Thyroid gland (tissue), 4 donors: ENCODE results near the gene KRTAP10-9.

Source experiments
- POLR2A ChIP-seq, 2 donors: fragments of 450-650 bp; IDR thresholded peaks; one replicate each; pipeline ENCODE4 v1.6.1; 2017; ENCODE audit warnings: antibody characterized with exemption in 2 of 2, mild to moderate bottlenecking in 2 of 2, moderate library complexity in 1 of 2
- TF ChIP-seq, protein P1 (sequence below), 6 experiments: fragments of 200-600 bp in 3 of 6; fragments of 450-650 bp in 3 of 6; sonication (generic) in 3 of 6; IDR thresholded peaks; one replicate each; pipeline ENCODE4 v1.5.1; 2016 to 2019; ENCODE audit warnings: antibody characterized with exemption in 6 of 6, mild to moderate bottlenecking in 2 of 6, inconsistent platforms in 1 of 6, moderate library complexity in 1 of 6

DNA sequence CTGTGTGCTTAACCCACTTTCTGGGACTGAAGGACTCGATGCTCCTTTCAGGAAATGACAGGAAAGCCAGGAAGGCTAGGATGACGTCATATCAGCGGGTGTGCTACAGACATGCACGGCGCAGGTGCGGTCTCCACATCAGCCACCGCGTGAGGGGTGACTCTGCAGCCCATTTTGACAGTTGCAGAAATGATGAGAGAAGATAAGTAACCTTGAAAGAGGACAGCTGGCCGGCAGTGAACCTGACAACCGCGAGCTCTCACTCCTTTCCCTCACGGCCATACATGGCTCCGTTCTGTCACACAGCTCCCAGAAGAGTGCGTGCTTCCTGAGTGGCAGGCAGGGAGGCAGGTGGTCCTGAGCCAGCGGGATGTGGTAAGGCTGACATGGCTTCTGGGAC lies 44.8 kb upstream of the KRTAP10-9 start:
- TF ChIP-seq, protein P1, sequence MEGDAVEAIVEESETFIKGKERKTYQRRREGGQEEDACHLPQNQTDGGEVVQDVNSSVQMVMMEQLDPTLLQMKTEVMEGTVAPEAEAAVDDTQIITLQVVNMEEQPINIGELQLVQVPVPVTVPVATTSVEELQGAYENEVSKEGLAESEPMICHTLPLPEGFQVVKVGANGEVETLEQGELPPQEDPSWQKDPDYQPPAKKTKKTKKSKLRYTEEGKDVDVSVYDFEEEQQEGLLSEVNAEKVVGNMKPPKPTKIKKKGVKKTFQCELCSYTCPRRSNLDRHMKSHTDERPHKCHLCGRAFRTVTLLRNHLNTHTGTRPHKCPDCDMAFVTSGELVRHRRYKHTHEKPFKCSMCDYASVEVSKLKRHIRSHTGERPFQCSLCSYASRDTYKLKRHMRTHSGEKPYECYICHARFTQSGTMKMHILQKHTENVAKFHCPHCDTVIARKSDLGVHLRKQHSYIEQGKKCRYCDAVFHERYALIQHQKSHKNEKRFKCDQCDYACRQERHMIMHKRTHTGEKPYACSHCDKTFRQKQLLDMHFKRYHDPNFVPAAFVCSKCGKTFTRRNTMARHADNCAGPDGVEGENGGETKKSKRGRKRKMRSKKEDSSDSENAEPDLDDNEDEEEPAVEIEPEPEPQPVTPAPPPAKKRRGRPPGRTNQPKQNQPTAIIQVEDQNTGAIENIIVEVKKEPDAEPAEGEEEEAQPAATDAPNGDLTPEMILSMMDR (IDR thresholded peaks at IDR 0.05) = no peak
- no peak for TF ChIP-seq POLR2A (IDR thresholded peaks at IDR 0.05)
